Common myeloid progenitor, CD34-positive (primary cell): Measurements from ENCODE around the gene VGLL4.

Experiments used
- CTCF ChIA-PET: fragments of 350-600 bp; sonication (Branson Sonifier 250); formaldehyde crosslinking; loops from one replicate; lab custom pipeline; 2021; ENCODE audit warnings: antibody characterized with exemption; lab: Charles Lee
- POLR2A ChIA-PET: fragments of 350-600 bp; sonication (Branson Sonifier 250); formaldehyde crosslinking; loops from one replicate; lab custom pipeline; 2021; ENCODE audit warnings: antibody characterized with exemption; lab: Charles Lee
- DNase-seq, 3 donors: peaks; one replicate each; pipeline versions ENCODE4 v3.0.0 to v3.0.0-alpha.2; 2013
- H3K27ac ChIP-seq, 2 experiments: 1 replicate in 1 of 2; 2 replicates in 1 of 2; pipeline ENCODE4 v1.7.0; 2013; ENCODE audit warnings: inconsistent platforms in 2 of 2, low read length in 2 of 2, mild to moderate bottlenecking in 2 of 2, low read depth in 1 of 2, moderate library complexity in 1 of 2; ENCODE audit not compliant: severe bottlenecking in 2 of 2, insufficient read depth in 1 of 2, poor library complexity in 1 of 2
- H3K27me3 ChIP-seq, 5 experiments: replicated peaks in 2 of 5; 1 replicate in 3 of 5; 2 replicates in 2 of 5; pipeline versions ENCODE4 v1.6.1 to v1.7.0; 2013; ENCODE audit warnings: low read length in 4 of 5, mild to moderate bottlenecking in 2 of 5, moderate library complexity in 2 of 5, inconsistent platforms in 1 of 5; ENCODE audit not compliant: insufficient read depth in 5 of 5, control insufficient read depth in 4 of 5
- H3K36me3 ChIP-seq, 4 experiments: 1 replicate in 2 of 4; 2 replicates in 2 of 4; pipeline versions ENCODE4 v1.6.1 to v1.7.0; 2013; ENCODE audit warnings: low read length in 3 of 4, control low read depth in 1 of 4, mild to moderate bottlenecking in 1 of 4; ENCODE audit not compliant: control insufficient read depth in 4 of 4, insufficient read depth in 4 of 4
- H3K4me1 ChIP-seq, 4 experiments: 1 replicate in 3 of 4; 2 replicates in 1 of 4; pipeline versions ENCODE4 v1.6.1 to v1.7.1; 2013; ENCODE audit warnings: low read length in 3 of 4, mild to moderate bottlenecking in 3 of 4, control low read depth in 1 of 4, inconsistent platforms in 1 of 4, moderate library complexity in 1 of 4; ENCODE audit not compliant: control insufficient read depth in 4 of 4, insufficient read depth in 4 of 4; ENCODE audit errors: control extremely low read depth in 1 of 4
- H3K4me3 ChIP-seq, 7 experiments: 1 replicate in 4 of 7; 2 replicates in 3 of 7; pipeline versions ENCODE4 v1.5.1 to v1.7.0; 2013; ENCODE audit warnings: mild to moderate bottlenecking in 7 of 7, low read length in 6 of 7, moderate library complexity in 6 of 7, inconsistent platforms in 2 of 7, low read depth in 2 of 7, control low read depth in 1 of 7; ENCODE audit not compliant: insufficient read depth in 4 of 7, control insufficient read depth in 1 of 7; ENCODE audit errors: extremely low read depth in 1 of 7
- H3K9me3 ChIP-seq, 5 experiments: 1 replicate in 4 of 5; 2 replicates in 1 of 5; pipeline versions ENCODE4 v1.6.1 to v1.7.1; 2013; ENCODE audit warnings: low read length in 4 of 5, mild to moderate bottlenecking in 2 of 5, inconsistent platforms in 1 of 5, low read depth in 1 of 5, moderate library complexity in 1 of 5; ENCODE audit not compliant: control insufficient read depth in 4 of 5, insufficient read depth in 2 of 5; ENCODE audit errors: control extremely low read depth in 1 of 5
- WGBS: methylation state at CpG from one replicate; pipeline ENCODE4 v1.1.5; 2013; ENCODE audit not compliant: insufficient coverage; 5-methylcytosine and 5-hydroxymethylcytosine counted together

VGLL4 gene

GRCh38 chr3:11568503-11569155, 75.1 kb downstream of the VGLL4 start:
- Histone ChIP-seq H3K4me1 (peaks cover 0 to 8% (median 0%) of the 10 kb centered on the region in 4 experiments), H3K36me3 (peaks cover under 1 to 53% (median 40%) of the 10 kb centered on the region in 4 experiments), H3K27me3 (no peaks in the 10 kb centered on the region), H3K9me3 (no peaks in the 10 kb centered on the region), H3K4me3 (no peak overlapping the region), H3K27ac (peak overlapping the region in 1 of 2 experiments; percentile 25)
- ChIA-PET CTCF (no interaction called here), POLR2A (interaction anchor here (0.6 kb wide), 1 partner anchor 130 kb away, joined by 3 read pairs; no protein-coding TSS in a partner anchor)
- DNase-seq: no peak
- 98% methylated on average over 28 of the region's 29 CpGs for WGBS

GRCh38 chr3:11567516-11568467, 75.9 kb downstream of the VGLL4 start:
- no peak for DNase-seq
- H3K36me3 ChIP-seq: peaks cover 0 to 61% (median 44%) of the 10 kb centered on the region in 4 experiments
- no peaks in the 10 kb centered on the region for H3K27me3 ChIP-seq
- no peaks in the 10 kb centered on the region for H3K9me3 ChIP-seq
- ChIA-PET POLR2A (no interaction called here), CTCF (no interaction called here)
- H3K4me1 ChIP-seq: peaks cover 0 to 8% (median 0%) of the 10 kb centered on the region in 4 experiments
- peak overlapping the region in 1 of 2 experiments; percentile 25 for H3K27ac ChIP-seq
- H3K4me3 ChIP-seq: no peak overlapping the region
- 97% methylated on average over 21 of the region's 27 CpGs for WGBS

DNA sequence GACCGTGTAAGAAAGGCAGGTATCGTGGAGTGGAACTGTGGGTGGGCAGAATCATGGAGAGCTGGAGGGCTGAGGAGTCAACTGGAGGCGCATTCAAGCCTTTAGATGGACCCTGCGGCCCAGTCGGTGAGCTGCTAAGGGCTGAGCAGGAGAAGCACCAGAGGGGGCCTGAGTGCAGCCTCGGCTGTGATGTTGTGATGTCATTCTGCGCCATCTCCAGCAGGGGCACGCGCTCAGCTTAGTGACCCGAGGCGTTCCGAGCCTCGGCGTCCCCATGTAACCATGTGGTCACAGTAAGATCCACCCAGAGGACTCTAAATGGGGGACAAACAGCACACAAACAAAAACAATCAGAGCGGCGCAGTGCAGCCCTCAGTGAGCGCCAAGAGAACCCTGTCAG, 76.8 kb downstream of the VGLL4 start:
- peaks cover 0 to 65% (median 47%) of the 10 kb centered on the region in 4 experiments for H3K36me3 ChIP-seq
- H3K4me3 ChIP-seq: no peak overlapping the region
- H3K4me1 ChIP-seq: peaks cover 0 to 8% (median 0%) of the 10 kb centered on the region in 4 experiments
- no peaks in the 10 kb centered on the region for H3K27me3 ChIP-seq
- CTCF ChIA-PET: interaction anchor here (0.6 kb wide), 1 partner anchor 84 kb away, joined by 3 read pairs; no protein-coding TSS in a partner anchor
- WGBS: 98% methylated on average over 9 of the region's 17 CpGs
- no peak overlapping the region for H3K27ac ChIP-seq
- POLR2A ChIA-PET: no interaction called here
- no peaks in the 10 kb centered on the region for H3K9me3 ChIP-seq
- DNase-seq: no peak

GRCh38 chr3:11566478-11566877, 77.2 kb downstream of the VGLL4 start:
- DNase-seq: no peak
- H3K27me3 ChIP-seq: no peaks in the 10 kb centered on the region
- ChIA-PET CTCF (interaction anchor here (0.6 kb wide), 1 partner anchor 85 kb away, joined by 3 read pairs; no protein-coding TSS in a partner anchor), POLR2A (no interaction called here)
- H3K27ac ChIP-seq: no peak overlapping the region
- H3K9me3 ChIP-seq: no peaks in the 10 kb centered on the region
- no peak overlapping the region for H3K4me3 ChIP-seq
- peaks cover 0 to 67% (median 48%) of the 10 kb centered on the region in 4 experiments for H3K36me3 ChIP-seq
- H3K4me1 ChIP-seq: peaks cover 0 to 7% (median 0%) of the 10 kb centered on the region in 4 experiments
- WGBS: 97% methylated on average over 20 of the region's 20 CpGs

DNA sequence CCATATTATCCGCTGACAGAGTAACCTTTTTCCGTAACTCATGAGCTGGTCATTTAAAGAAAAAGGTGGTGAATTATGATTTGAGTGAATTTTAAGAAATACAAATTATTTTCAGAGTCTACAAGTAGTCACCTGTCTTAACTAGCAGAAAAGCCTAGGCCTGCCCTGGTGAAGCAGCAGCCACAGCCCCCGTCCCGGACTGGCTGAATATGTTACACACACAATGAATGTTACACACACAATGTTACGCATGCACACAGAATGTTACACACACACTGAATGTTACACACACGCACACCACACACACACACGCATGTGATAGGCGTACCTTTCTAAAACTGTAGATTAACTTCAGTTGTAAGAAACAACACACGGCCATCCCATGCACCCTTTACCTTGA, 77.8 kb downstream of the VGLL4 start:
- Histone ChIP-seq H3K9me3 (no peaks in the 10 kb centered on the region), H3K4me1 (peaks cover 0 to 3% (median 0%) of the 10 kb centered on the region in 4 experiments), H3K27me3 (no peaks in the 10 kb centered on the region), H3K4me3 (no peak overlapping the region), H3K27ac (no peak overlapping the region), H3K36me3 (peaks cover 3 to 71% (median 50%) of the 10 kb centered on the region in 4 experiments)
- no peak for DNase-seq
- 100% methylated on average over 2 of the region's 9 CpGs for WGBS
- CTCF ChIA-PET: no interaction called here
- POLR2A ChIA-PET: no interaction called here

GRCh38 chr3:11565492-11565891, 78.2 kb downstream of the VGLL4 start:
- H3K27ac ChIP-seq: no peak overlapping the region
- H3K9me3 ChIP-seq: no peaks in the 10 kb centered on the region
- no peak overlapping the region for H3K4me3 ChIP-seq
- no peaks in the 10 kb centered on the region for H3K4me1 ChIP-seq
- no peaks in the 10 kb centered on the region for H3K27me3 ChIP-seq
- no peak for DNase-seq
- ChIA-PET POLR2A (no interaction called here), CTCF (no interaction called here)
- H3K36me3 ChIP-seq: peaks cover 3 to 72% (median 52%) of the 10 kb centered on the region in 4 experiments
- 99% methylated on average over 12 of the region's 12 CpGs for WGBS
